ENCODE results near the gene MED16.
A peak's percentile ranks its signal among the peaks of the same experiment; 100 is the strongest.
"Not testable (repeated sequence)": the region's sequence is repeated elsewhere in the genome, so short reads cannot be mapped to it uniquely, and the experiment has no call there.

Gene MED16

GRCh38 chr19:843836-844545 lies 49.0 kb downstream of the MED16 start:
- Histone ChIP-seq H3K9me3 (ENCODE audit: severe bottlenecking) (no peaks in the 10 kb centered on the region), H3K36me3 (no peaks in the 10 kb centered on the region), H3K4me3 (ENCODE audit: low read depth, low read length) (peak overlapping the region; percentile 38), H3K27ac (no peak overlapping the region), H3K27me3 (ENCODE audit: insufficient read depth, low read depth, severe bottlenecking) (no peaks in the 10 kb centered on the region)
- no peak for TF ChIP-seq CTCF (IDR thresholded peaks at IDR 0.05; ENCODE audit: low read depth, low read length)
- no peak for DNase-seq

GRCh38 chr19:843180-843835 lies 49.7 kb downstream of the MED16 start:
- H3K36me3 ChIP-seq: no peaks in the 10 kb centered on the region
- peak overlapping the region; percentile 38 for H3K4me3 ChIP-seq (ENCODE audit: low read depth, low read length)
- no peaks in the 10 kb centered on the region for H3K9me3 ChIP-seq (ENCODE audit: severe bottlenecking)
- H3K27me3 ChIP-seq (ENCODE audit: insufficient read depth, low read depth, severe bottlenecking): no peaks in the 10 kb centered on the region
- DNase-seq: peak; percentile 70
- TF ChIP-seq CTCF (IDR thresholded peaks at IDR 0.05; ENCODE audit: low read depth, low read length): 0 out of 2 replicates have a peak, but pooled peaks have one; percentile 3
- no peak overlapping the region for H3K27ac ChIP-seq

GRCh38 chr19:842802-843179 lies 50.2 kb downstream of the MED16 start:
- H3K27ac ChIP-seq; H3K9me3 ChIP-seq (ENCODE audit: severe bottlenecking); H3K36me3 ChIP-seq; DNase-seq; H3K27me3 ChIP-seq (ENCODE audit: insufficient read depth, low read depth, severe bottlenecking); H3K4me3 ChIP-seq (ENCODE audit: low read depth, low read length): not testable (repeated sequence)

GRCh38 chr19:840519-841206 lies 52.3 kb downstream of the MED16 start, which contains the start of gene PRTN3:
TSS of gene PRTN3 (plus strand) at chr19:840999. CDS start at chr19:841009, 10 bp downstream.
- Histone ChIP-seq H3K4me3 (ENCODE audit: low read depth, low read length) (no peak within 1 kb of the TSS), H3K27me3 (ENCODE audit: insufficient read depth, low read depth, severe bottlenecking) (no peaks in the 10 kb centered on the region), H3K36me3 (no peaks in the 10 kb centered on the region), H3K9me3 (ENCODE audit: severe bottlenecking) (no peaks in the 10 kb centered on the region), H3K27ac (no peak within 1 kb of the TSS)
- DNase-seq: no peak
- no peak for TF ChIP-seq CTCF (IDR thresholded peaks at IDR 0.05; ENCODE audit: low read depth, low read length)

- no peaks in the 10 kb centered on the region for H3K27me3 ChIP-seq (ENCODE audit: insufficient read depth, low read depth, severe bottlenecking)
- no peak for TF ChIP-seq CTCF (IDR thresholded peaks at IDR 0.05; ENCODE audit: low read depth, low read length)
- no peak for DNase-seq
- no peak overlapping the region for H3K4me3 ChIP-seq (ENCODE audit: low read depth, low read length)
- no peak overlapping the region for H3K27ac ChIP-seq
- no peaks in the 10 kb centered on the region for H3K9me3 ChIP-seq (ENCODE audit: severe bottlenecking)
- no peaks in the 10 kb centered on the region for H3K36me3 ChIP-seq
Measured at GRCh38 chr19:835210-835810, 57.7 kb downstream of the MED16 start.

GRCh38 chr19:834216-834615 lies 58.8 kb downstream of the MED16 start:
- no peaks in the 10 kb centered on the region for H3K9me3 ChIP-seq (ENCODE audit: severe bottlenecking)
- TF ChIP-seq CTCF (IDR thresholded peaks at IDR 0.05; ENCODE audit: low read depth, low read length): no peak
- H3K27me3 ChIP-seq (ENCODE audit: insufficient read depth, low read depth, severe bottlenecking): no peaks in the 10 kb centered on the region
- no peak for DNase-seq
- H3K27ac ChIP-seq: no peak overlapping the region
- H3K4me3 ChIP-seq (ENCODE audit: low read depth, low read length): no peak overlapping the region
- H3K36me3 ChIP-seq: no peaks in the 10 kb centered on the region

Data from WERI-Rb-1 (cell line).